Epidermal melanocyte (primary cell): ENCODE measurements around the gene ADCY9.

Experiments used
- DNase-seq: peaks from one replicate; pipeline ENCODE4 v3.0.0; 2011; ENCODE audit warnings: low spot score; ENCODE audit not compliant: insufficient read length

Gene ADCY9

DNA sequence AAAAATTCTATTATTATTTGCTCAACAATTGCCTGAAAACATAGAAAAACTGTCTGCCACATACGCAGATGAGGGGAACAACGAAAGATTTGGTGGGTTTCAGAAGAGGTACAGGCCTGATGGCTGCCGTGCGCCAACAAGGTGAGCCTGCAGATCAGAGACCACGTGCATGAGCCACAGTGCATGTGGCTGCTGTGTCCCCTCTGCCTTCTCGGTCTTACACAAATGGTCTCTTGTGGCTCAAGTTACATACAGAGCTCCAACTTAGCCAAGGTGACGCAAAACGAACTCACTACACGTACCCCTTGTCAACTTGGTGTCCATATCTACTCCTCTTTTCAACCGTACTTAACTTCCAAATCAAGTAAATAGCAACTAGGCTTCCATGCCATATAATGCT, 82.3 kb downstream of the ADCY9 start:
- no peak for DNase-seq

GRCh38 chr16:4032768-4033167, 83.5 kb downstream of the ADCY9 start:
- DNase-seq, result no peak

- DNase-seq, result no peak
Measured at GRCh38 chr16:4028144-4028543, 88.1 kb downstream of the ADCY9 start.

GRCh38 chr16:4026854-4027253, 89.4 kb downstream of the ADCY9 start:
- no peak for DNase-seq

GRCh38 chr16:4025428-4025827, 90.8 kb downstream of the ADCY9 start:
- DNase-seq, result no peak

- DNase-seq, result no peak
Measured at GRCh38 chr16:4021916-4022315, 94.3 kb downstream of the ADCY9 start.

DNA sequence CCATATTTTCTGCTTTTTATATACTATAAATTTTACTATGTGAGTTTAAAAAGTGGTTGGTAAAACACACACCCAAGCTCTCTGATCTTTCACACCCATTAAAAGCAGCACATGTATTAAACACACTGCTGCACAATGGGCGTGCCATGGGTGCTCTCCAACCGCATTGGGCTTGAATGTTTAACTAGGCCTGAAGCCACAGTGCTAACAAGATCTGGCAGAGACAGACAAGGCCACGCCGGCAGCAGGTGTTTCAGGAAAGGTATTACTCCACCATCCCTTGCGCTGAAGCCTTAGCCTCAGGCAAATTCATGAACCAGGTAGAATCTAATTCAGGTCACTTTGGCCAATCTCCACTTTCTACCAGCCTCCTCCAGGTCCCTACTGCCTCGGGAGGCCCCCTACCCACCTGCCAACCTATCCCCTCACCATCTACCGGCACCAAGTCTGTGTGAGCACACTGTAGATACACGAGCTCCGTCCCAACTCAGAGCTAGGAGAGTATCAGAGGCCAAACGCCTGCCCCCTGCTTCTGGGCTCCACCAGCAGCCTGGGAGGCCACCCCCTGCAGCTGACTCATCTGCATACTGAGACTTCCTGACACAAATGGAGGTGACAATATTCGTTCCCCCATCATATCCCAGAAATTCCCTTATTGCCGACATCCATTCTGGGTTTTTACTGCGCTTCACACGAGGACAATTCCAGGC, 95.0 kb downstream of the ADCY9 start:
- DNase-seq, result no peak

DNA sequence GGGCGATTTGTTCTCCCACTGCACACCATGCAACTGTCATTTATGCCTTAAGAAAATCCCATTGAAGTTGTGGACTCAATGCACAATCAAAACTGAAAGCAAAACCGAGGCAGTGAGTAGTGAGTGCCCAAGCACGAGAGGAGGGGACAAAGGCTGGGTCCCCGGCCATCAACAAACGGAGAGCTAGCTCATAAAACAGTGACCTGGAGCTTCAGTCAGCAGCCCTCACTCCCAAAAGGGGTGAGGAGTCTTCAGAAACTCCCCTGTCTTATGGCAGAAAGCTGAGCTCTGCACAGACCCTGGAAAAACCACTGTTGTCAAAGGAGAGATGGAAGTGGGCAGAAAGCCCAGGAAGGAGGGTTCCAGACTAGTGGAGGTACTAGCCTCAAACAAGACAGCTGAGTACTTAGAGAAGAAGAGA, 96.9 kb downstream of the ADCY9 start:
- no peak for DNase-seq

GRCh38 chr16:4018391-4018790, 97.9 kb downstream of the ADCY9 start:
- DNase-seq, result no peak

GRCh38 chr16:4017807-4018206, 98.4 kb downstream of the ADCY9 start:
- DNase-seq, result no peak

- DNase-seq, result no peak
Measured at GRCh38 chr16:4016658-4017057, 99.6 kb downstream of the ADCY9 start.

DNA sequence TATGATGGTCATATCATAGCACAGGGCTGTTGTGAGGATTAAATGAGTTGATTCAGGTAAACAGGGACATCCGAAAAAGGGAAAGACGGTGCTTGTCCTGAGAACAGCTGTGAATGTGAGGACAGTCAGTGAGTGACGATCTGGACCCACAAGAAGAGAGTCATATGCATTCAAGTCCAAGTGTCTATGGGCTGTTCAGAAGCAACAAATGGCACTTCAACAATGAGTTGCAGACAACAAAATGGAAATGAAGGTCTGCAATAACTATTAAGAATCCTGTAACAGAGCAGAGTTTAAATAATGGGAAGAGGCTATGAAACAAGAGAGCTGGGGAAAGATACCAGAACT, 100.3 kb downstream of the ADCY9 start:
- DNase-seq, result no peak

DNA sequence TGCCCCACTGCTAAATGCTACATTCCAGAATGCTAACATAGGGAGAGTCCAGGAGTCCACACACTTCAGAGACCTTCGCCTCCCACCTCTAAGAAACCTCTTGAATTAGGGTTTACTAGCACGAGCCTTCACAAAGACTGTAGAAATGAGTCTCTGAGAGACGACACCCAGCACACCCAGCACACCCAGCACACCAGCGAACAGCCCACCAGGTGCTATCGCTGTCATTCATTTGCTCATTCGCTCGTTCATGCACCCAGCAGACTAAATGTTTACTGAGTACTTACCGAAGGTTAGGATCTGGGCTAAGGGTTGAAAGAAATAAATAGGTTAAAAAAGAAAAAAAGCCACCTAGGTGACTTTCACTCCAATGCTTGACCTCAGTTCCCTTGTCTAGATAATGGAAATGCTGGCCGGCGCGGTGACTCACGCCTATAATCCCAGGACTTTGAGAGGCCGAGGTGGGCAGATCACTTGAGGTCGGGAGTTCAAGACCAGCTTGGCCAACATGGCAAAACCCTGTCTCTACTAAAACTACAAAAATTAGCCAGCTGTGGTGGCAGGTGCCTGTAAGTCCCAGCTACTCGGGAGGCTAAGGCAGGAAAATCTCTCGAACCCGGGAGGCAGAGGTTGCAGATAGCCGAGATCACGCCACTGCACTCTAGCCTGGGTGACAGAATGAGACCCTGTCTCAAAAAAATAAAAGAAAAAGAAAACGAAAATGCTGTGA, 100.8 kb downstream of the ADCY9 start:
- no peak for DNase-seq

GRCh38 chr16:4011940-4012629, 104.2 kb downstream of the ADCY9 start:
- DNase-seq, result no peak

DNA sequence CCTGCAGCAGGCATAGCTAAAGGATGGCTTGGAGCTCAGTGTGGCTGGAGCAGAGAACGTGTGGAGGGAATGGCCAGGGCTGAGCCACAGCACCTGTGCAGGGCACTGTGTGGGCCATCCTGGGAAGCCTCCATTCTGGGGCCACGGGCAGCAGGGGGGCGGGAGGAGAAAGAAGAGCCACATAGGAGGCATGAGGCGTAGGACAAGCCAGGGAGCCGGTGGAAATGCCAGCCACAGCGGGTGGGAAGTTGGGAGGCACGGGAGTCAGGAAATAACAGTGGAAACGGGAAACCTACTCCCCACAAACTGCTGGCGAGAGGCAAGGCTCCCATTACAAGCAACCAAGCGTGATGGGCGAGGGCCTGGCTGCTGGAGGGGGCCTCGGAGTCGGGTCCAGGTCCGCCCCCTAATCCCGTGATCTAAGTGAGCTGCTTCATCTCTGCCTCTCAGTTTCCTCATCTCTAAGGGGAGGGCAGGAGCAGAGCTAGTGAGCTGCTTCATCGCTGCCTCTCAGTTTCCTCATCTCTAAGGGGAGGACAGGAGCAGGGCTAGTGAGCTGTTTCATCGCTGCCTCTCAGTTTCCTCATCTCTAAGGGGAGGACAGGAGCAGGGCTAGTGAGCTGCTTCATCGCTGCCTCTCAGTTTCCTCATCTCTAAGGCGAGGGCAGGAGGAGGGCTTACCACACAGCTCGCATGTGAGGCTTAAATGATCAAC, 104.9 kb downstream of the ADCY9 start:
- DNase-seq, result no peak

GRCh38 chr16:4010225-4011158, 105.8 kb downstream of the ADCY9 start:
- no peak for DNase-seq

- DNase-seq, result no peak
Measured at GRCh38 chr16:4009177-4009576, 107.1 kb downstream of the ADCY9 start.

GRCh38 chr16:4008116-4008515, 108.1 kb downstream of the ADCY9 start:
- DNase-seq, result no peak

- DNase-seq, result no peak
Measured at GRCh38 chr16:4006397-4006999, 109.7 kb downstream of the ADCY9 start.

DNA sequence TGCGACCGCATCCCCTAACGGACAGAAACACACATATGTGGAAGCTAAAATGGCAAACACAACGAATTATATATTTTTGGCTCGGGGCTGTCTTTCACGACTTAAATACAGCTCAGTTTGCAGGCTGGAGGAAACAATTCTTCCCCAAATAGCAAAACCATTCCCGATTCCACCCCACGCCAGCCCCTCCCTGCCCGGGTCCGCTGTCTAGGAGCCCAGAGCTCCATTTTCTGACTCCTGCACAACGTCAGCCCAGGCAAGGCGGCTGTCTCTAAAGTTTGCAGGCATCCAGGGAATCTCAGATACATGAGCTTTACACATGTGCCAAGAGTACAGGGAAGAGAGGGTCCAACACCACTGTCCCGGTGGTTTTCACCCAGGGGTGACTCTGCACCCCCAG, 110.5 kb downstream of the ADCY9 start:
- DNase-seq, result no peak
